ENCODE data around the gene STK24.

Gene STK24

DNA sequence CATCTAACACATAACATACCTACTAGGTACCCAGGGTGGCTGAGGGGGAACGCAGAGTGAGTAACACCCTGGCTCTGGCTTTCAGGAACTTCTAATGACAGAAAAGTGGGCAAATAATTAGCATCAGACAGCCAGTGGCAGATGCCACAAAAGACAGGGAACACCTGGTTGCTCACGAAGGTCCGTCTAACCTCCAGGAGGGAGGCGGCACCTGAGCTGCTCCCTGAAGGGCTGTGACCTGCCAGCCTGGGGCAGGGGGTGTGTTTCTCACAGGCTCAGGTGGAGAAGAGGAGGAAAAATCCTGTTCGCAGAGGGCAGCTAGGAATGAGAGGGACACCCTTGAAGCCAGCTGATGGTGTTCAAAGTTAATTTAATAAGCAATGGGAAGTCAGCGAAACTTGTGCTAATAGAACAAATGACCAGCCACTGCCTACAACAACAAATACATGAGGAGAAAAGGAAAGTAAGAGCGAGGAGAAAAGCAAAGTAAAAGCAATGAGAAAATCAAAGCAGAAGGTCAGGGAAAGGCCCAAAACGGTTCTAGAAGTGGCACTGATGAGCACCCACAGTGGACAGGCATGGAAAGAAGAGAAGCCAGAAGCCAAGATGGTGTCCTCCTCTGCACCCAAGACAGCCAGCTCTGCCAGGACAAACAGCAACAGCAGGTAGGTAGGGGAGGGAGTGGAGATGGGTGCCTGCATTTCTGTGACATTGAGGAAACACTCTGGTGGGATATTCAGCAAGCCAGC, 87.3 kb downstream of the STK24 start:
- no peak overlapping the region for H3K4me3 ChIP-seq (ENCODE audit: low read depth, low read length)
- TF ChIP-seq, protein P1, sequence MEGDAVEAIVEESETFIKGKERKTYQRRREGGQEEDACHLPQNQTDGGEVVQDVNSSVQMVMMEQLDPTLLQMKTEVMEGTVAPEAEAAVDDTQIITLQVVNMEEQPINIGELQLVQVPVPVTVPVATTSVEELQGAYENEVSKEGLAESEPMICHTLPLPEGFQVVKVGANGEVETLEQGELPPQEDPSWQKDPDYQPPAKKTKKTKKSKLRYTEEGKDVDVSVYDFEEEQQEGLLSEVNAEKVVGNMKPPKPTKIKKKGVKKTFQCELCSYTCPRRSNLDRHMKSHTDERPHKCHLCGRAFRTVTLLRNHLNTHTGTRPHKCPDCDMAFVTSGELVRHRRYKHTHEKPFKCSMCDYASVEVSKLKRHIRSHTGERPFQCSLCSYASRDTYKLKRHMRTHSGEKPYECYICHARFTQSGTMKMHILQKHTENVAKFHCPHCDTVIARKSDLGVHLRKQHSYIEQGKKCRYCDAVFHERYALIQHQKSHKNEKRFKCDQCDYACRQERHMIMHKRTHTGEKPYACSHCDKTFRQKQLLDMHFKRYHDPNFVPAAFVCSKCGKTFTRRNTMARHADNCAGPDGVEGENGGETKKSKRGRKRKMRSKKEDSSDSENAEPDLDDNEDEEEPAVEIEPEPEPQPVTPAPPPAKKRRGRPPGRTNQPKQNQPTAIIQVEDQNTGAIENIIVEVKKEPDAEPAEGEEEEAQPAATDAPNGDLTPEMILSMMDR (IDR thresholded peaks at IDR 0.05; ENCODE audit: insufficient read depth, low read length, missing control alignments), result no peak
- DNase-seq (ENCODE audit: low read depth, low spot score), result no peak
- ChIA-PET CTCF (interaction anchor here (1.0 to 1.6 kb wide), 3 partner anchors 9 to 164 kb away, joined by 3 to 4 read pairs (median 4); no protein-coding TSS in a partner anchor), POLR2A (no interaction called here)

DNA sequence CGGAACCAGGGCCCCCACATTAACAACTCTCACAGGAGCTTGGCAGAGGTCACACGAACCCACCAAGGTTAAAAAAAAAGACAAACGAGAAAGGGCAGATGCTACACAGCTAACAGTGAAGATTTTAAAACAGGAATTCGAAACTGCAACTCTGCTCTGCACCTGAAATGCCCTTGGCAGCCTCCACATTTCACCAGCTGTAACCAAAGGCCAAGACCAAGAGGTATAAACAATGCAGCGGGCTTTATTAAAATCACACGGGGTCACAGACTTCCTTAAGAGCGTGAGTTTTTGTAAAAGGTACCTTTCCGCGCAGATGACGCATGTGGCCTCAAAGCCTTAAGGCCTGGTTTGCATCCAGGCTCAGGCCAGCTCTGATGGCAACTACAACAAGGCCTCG, 88.2 kb downstream of the STK24 start:
- CTCF ChIA-PET, result interaction anchor here (1.0 to 1.6 kb wide), 3 partner anchors 9 to 23 kb away, joined by 4 read pairs; no protein-coding TSS in a partner anchor
- H3K4me3 ChIP-seq (ENCODE audit: low read depth, low read length), result no peak overlapping the region
- no peak for DNase-seq (ENCODE audit: low read depth, low spot score)
- TF ChIP-seq, protein P1 (IDR thresholded peaks at IDR 0.05; ENCODE audit: insufficient read depth, low read length, missing control alignments), result no peak
- POLR2A ChIA-PET, result no interaction called here

DNA sequence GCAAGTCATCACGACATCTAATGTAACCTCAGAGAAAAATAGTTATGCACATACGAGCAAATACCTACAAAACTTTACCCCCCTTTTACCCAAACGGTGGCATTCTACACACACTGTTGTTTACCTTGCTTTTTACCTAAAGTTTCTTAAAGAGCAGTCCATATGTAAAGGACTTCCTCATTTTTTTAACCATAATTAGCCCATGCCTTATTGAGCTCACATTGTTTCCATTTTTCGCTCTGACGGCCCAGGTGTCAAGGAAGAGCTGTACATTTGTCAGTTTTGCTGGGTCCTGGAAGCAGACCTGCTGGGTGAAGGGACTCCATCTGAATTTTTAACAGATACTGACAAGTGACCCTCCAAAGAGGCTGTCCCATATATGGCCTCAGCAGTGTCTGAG, 89.4 kb downstream of the STK24 start:
- TF ChIP-seq, protein P1 (IDR thresholded peaks at IDR 0.05; ENCODE audit: insufficient read depth, low read length, missing control alignments), result no peak
- ChIA-PET CTCF (interaction anchor here (0.9 kb wide), 1 partner anchor 20 kb away, joined by 3 read pairs; no protein-coding TSS in a partner anchor), POLR2A (no interaction called here)
- no peak overlapping the region for H3K4me3 ChIP-seq (ENCODE audit: low read depth, low read length)
- no peak for DNase-seq (ENCODE audit: low read depth, low spot score)

DNA sequence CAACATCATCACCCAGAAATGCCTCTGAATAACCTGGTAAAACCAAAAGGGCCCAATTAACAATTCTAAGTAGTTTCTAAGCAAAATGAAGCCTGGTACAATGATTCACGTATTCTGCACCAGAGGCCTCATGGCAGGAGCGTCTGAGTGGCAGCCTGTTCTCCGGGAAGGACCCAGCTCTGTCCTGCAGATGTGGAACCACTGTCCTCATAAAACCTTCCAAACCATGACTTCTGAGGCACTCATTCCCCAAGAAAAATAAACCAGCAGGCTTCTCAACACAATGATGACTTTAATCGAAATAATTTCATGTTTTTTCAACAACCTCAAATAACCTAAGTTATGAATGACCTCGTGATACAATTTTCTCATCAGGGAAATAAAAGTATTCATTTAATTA, 89.9 kb downstream of the STK24 start:
- CTCF ChIA-PET, result interaction anchor here (0.9 to 1.9 kb wide), 2 partner anchors 39 to 546 kb away, joined by 3 to 4 read pairs; no protein-coding TSS in a partner anchor
- H3K4me3 ChIP-seq (ENCODE audit: low read depth, low read length), result no peak overlapping the region
- DNase-seq (ENCODE audit: low read depth, low spot score), result no peak
- POLR2A ChIA-PET, result no interaction called here
- TF ChIP-seq, protein P1 (IDR thresholded peaks at IDR 0.05; ENCODE audit: insufficient read depth, low read length, missing control alignments), result no peak

DNA sequence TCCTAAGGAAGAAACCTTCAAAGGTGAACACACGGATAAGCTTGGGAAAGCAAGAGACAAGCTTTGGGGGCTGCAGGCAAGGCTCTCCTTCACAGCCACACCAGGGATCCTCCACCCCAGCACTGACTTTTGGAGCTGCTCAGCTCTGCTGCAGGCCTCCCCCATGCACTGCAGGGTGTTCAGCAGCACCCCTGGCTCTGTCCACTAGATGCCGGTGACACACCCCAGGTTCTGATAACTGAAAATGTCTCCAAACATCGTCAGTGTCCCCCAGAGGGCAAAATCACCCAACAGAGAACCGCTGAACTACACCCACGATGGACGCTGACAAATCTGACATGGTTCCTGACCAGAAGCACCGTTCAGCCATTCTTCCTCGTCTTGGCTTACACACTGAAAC, 90.5 kb downstream of the STK24 start:
- CTCF ChIA-PET, result interaction anchor here (0.9 to 1.9 kb wide), 2 partner anchors 38 to 546 kb away, joined by 3 to 4 read pairs; no protein-coding TSS in a partner anchor
- H3K4me3 ChIP-seq (ENCODE audit: low read depth, low read length), result no peak overlapping the region
- TF ChIP-seq, protein P1 (IDR thresholded peaks at IDR 0.05; ENCODE audit: insufficient read depth, low read length, missing control alignments), result no peak
- POLR2A ChIA-PET, result interaction anchor here (0.7 kb wide), 1 partner anchor 510 kb away, joined by 3 read pairs; no protein-coding TSS in a partner anchor
- DNase-seq (ENCODE audit: low read depth, low spot score), result no peak

DNA sequence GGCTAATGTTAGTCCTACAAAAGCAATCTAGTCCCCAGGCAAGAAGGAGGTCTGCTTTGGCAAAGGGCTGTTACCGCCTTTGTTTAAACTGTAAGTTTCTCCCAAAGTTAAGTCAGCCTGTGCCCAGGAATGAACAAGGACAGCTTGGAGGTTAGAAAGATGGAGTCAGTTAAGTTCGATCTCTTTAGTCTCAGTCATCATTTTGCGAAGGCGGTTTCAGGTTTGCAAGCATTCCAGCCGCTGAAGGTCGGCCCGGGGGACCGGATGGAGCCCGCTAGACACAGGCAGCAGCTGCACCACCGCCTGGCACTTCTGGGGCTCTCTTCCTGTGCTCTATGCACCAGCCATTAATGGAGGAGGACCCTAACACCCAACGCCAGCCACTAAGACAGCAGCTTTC, 91.3 kb downstream of the STK24 start:
- POLR2A ChIA-PET, result interaction anchor here (2.4 kb wide), 1 partner anchor 23 kb away, joined by 8 read pairs; no protein-coding TSS in a partner anchor
- TF ChIP-seq, protein P1 (IDR thresholded peaks at IDR 0.05; ENCODE audit: insufficient read depth, low read length, missing control alignments), result no peak
- H3K4me3 ChIP-seq (ENCODE audit: low read depth, low read length), result no peak overlapping the region
- DNase-seq (ENCODE audit: low read depth, low spot score), result no peak
- CTCF ChIA-PET, result interaction anchor here (1.6 to 2.2 kb wide), 6 partner anchors 19 to 188 kb away, joined by 3 to 17 read pairs (median 6); no protein-coding TSS in a partner anchor
